Natural killer cell (primary cell): Measurements from ENCODE around the gene TSGA10IP. TPM values are rescaled to one million over a fixed set of nuclear protein-coding genes. Genes with fewer than 3 reads are reported as not detected.

Experiments
- ATAC-seq, 3 donors: fragments of 150-1000 bp in 2 of 3; fragments of 200-7000 bp in 1 of 3; cut with Tn5 transposase; 1 replicate in 1 of 3; 2 replicates in 2 of 3; pipeline ENCODE4 v1.10.0; 2021; ENCODE audit warnings: mild to moderate bottlenecking in 2 of 3, moderate library complexity in 2 of 3
- DNase-seq, 2 donors: peaks; one replicate each; pipeline versions ENCODE4 v3.0.0 to v3.0.0-alpha.2; 2013 to 2021; ENCODE audit warnings: mixed read lengths in 1 of 2
- H3K27ac ChIP-seq: one replicate; pipeline ENCODE4 v1.5.1; 2013; ENCODE audit warnings: mild to moderate bottlenecking, low read length
- H3K27me3 ChIP-seq: one replicate; pipeline ENCODE4 v1.6.1; 2013; ENCODE audit warnings: low read length; ENCODE audit not compliant: control insufficient read depth, insufficient read depth
- H3K36me3 ChIP-seq: one replicate; pipeline ENCODE4 v1.6.1; 2013; ENCODE audit warnings: low read length; ENCODE audit not compliant: control insufficient read depth, insufficient read depth
- H3K4me1 ChIP-seq: one replicate; pipeline ENCODE4 v1.6.1; 2013; ENCODE audit warnings: low read length; ENCODE audit not compliant: control insufficient read depth, insufficient read depth
- H3K4me3 ChIP-seq: one replicate; pipeline ENCODE4 v1.5.1; 2013; ENCODE audit warnings: low read length
- H3K9me3 ChIP-seq: one replicate; pipeline ENCODE4 v1.6.1; 2013; ENCODE audit warnings: low read length; ENCODE audit not compliant: control insufficient read depth, insufficient read depth
- H3K27ac Mint-ChIP-seq, 2 donors: one replicate each; pipeline ENCODE4 v1.8.0; 2022; ENCODE audit warnings: mild to moderate bottlenecking in 2 of 2, mixed read lengths in 2 of 2, moderate library complexity in 1 of 2
- H3K27me3 Mint-ChIP-seq, 2 donors: one replicate each; pipeline ENCODE4 v1.8.0; 2022; ENCODE audit warnings: low read depth in 2 of 2, mixed read lengths in 2 of 2
- H3K36me3 Mint-ChIP-seq: one replicate; pipeline ENCODE4 v1.8.0; 2022; ENCODE audit warnings: mixed read lengths
- H3K4me1 Mint-ChIP-seq, 2 donors: one replicate each; pipeline ENCODE4 v1.8.0; 2022; ENCODE audit warnings: mixed read lengths in 2 of 2
- H3K4me3 Mint-ChIP-seq: one replicate; pipeline ENCODE4 v1.8.0; 2022; ENCODE audit warnings: mild to moderate bottlenecking, moderate library complexity, mixed read lengths
- H3K9me3 Mint-ChIP-seq, 2 donors: one replicate each; pipeline ENCODE4 v1.8.0; 2022; ENCODE audit warnings: mixed read lengths in 2 of 2
- WGBS: methylation state at CpG from one replicate; pipeline ENCODE4 v1.1.7; 2013; ENCODE audit warnings: missing lambda C conversion rate; ENCODE audit not compliant: insufficient coverage; 5-methylcytosine and 5-hydroxymethylcytosine counted together
- intact Hi-C: fragments of 100-400 bp; cut with micrococcal nuclease; formaldehyde crosslinking; loops from one replicate; pipeline ENCODE4 v1.14.2; 2022
- total RNA-seq, 4 donors: library from RNA; stranded (reverse); fragments of 120-200 nt in 1 of 4; gene quantifications; one replicate each; pipeline versions ENCODE4 v1.2.3 to v1.2.4, GENCODE V29; 2013 to 2022
- TF ChIP-seq, protein P1 (sequence below): fragments of 200-600 bp; IDR thresholded peaks from one replicate; pipeline ENCODE4 v1.8.0; 2022; ENCODE audit warnings: antibody characterized with exemption

Gene TSGA10IP
- total RNA-seq, 3 donors from 2014 or later (not counting 1 experiment from before 2014, with no cell fraction given) = not detected

DNA sequence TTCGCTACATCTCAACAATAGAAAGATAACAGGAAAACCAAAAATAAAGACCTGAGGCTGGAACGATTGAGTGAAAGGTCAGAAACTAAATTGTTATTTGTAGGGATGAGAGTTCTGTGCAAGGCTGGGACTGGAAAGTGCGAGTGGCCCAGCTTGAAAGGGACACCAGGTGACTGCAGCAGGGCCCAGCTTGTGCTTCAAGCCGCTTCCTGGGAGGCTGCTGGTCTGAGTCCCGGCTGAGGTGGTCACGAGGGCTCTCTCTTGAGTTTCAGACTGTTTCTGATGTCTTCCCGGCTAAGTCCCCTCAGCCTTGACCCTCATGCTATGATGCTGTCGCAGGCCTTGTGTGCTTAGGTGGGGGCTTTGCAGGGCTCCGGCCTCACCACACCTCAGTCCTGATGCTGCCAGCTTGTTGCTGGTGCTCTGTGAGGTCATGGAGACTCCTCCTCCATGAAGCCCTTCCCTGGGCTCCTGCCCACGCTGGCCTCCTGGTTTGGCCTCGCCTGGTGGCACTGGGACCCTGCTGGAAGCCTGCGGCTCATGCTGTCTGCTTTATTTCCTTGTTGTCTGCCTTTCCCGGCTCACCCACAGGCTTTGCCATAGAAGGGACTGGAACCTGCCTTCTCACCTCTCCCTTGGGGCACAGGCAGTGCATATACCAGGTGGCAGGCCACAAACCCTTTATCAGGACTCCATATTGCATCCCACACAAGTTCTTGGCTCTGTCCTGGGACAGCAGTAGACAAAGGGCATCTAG lies 61.0 kb downstream of the TSGA10IP start:
- no peak for DNase-seq
- Mint-ChIP-seq H3K9me3 (no peaks in the 10 kb centered on the region), H3K27ac (no peak overlapping the region), H3K4me3 (no peak overlapping the region), H3K36me3 (no peaks in the 10 kb centered on the region), H3K4me1 (peaks cover 16 to 25% of the 10 kb centered on the region in 2 donors), H3K27me3 (peaks cover 4 to 7% of the 10 kb centered on the region in 2 donors)
- Histone ChIP-seq H3K36me3 (peaks cover 13% of the 10 kb centered on the region), H3K27ac (no peak overlapping the region), H3K4me3 (no peak overlapping the region), H3K4me1 (peaks cover 13% of the 10 kb centered on the region), H3K9me3 (no peaks in the 10 kb centered on the region), H3K27me3 (peaks cover 5% of the 10 kb centered on the region)
- WGBS = 96% methylated on average over 12 of the region's 13 CpGs
- TF ChIP-seq, protein P1, sequence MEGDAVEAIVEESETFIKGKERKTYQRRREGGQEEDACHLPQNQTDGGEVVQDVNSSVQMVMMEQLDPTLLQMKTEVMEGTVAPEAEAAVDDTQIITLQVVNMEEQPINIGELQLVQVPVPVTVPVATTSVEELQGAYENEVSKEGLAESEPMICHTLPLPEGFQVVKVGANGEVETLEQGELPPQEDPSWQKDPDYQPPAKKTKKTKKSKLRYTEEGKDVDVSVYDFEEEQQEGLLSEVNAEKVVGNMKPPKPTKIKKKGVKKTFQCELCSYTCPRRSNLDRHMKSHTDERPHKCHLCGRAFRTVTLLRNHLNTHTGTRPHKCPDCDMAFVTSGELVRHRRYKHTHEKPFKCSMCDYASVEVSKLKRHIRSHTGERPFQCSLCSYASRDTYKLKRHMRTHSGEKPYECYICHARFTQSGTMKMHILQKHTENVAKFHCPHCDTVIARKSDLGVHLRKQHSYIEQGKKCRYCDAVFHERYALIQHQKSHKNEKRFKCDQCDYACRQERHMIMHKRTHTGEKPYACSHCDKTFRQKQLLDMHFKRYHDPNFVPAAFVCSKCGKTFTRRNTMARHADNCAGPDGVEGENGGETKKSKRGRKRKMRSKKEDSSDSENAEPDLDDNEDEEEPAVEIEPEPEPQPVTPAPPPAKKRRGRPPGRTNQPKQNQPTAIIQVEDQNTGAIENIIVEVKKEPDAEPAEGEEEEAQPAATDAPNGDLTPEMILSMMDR = no peak
- intact Hi-C loops = no loop called here
- ATAC-seq = no peak

DNA sequence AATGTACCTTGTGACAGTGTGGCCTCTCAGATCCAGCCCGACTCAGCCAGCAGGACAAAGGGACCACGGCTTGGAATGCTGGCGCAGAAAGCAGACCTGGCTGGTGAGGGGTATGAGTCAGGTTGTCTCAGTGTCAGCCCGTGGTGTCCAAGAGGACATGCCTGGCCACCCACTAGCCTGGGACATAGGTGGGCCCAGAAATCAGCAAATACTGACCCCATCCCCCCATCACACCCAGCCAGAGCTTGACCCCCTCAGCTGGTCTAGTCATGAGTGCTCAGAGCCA lies 61.6 kb downstream of the TSGA10IP start:
- no peaks in the 10 kb centered on the region for H3K9me3 ChIP-seq
- H3K4me1 Mint-ChIP-seq = peaks cover 11 to 20% of the 10 kb centered on the region in 2 donors
- H3K4me3 ChIP-seq = no peak overlapping the region
- ATAC-seq = no peak
- no peak for DNase-seq
- H3K4me1 ChIP-seq = peaks cover 10% of the 10 kb centered on the region
- no peaks in the 10 kb centered on the region for H3K9me3 Mint-ChIP-seq
- TF ChIP-seq, protein P1 = no peak
- peaks cover 4 to 7% of the 10 kb centered on the region in 2 donors for H3K27me3 Mint-ChIP-seq
- no peak overlapping the region for H3K4me3 Mint-ChIP-seq
- WGBS = 93% methylated on average over 4 of the region's 4 CpGs
- intact Hi-C loops = no loop called here
- no peak overlapping the region for H3K27ac Mint-ChIP-seq
- H3K36me3 Mint-ChIP-seq = no peaks in the 10 kb centered on the region
- H3K27me3 ChIP-seq = peaks cover 9% of the 10 kb centered on the region
- peaks cover 13% of the 10 kb centered on the region for H3K36me3 ChIP-seq
- H3K27ac ChIP-seq = no peak overlapping the region

DNA sequence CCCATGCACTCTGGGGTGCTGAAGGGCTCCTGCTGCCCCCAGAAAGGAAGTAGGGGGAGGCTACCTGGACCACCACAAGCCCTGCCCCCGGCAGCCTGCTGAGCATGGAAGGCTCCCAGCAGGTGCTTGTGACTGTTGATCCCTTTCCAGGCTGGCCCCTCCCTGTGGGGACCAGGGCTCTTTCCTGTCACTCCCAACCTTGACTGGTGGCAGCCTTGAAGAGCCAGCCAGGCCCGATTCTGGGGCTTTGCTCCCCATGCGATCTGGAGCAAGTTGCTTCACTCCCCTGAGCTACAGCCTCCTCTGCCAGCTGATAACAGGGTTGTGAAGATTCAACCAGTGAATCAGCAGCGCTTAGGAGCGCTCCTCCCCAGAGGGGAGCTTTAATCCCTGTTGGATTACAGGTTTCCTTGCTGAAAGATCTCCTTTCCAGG lies 61.9 kb downstream of the TSGA10IP start:
- H3K9me3 ChIP-seq = no peaks in the 10 kb centered on the region

More for the DNA sequence above, 61.9 kb downstream of the TSGA10IP start:
- TF ChIP-seq, protein P1 = no peak
- WGBS = 77% methylated on average over 5 of the region's 5 CpGs
- DNase-seq (no peak), ATAC-seq (no peak)
- Mint-ChIP-seq H3K36me3 (no peaks in the 10 kb centered on the region), H3K4me1 (peaks cover 7 to 16% of the 10 kb centered on the region in 2 donors), H3K27me3 (peaks cover 4 to 7% of the 10 kb centered on the region in 2 donors), H3K27ac (no peak overlapping the region), H3K4me3 (no peak overlapping the region), H3K9me3 (no peaks in the 10 kb centered on the region)
- H3K4me1 ChIP-seq = peaks cover 13% of the 10 kb centered on the region
- H3K27me3 ChIP-seq = peaks cover 10% of the 10 kb centered on the region
- intact Hi-C loops = no loop called here
- H3K4me3 ChIP-seq = no peak overlapping the region
- H3K27ac ChIP-seq = no peak overlapping the region
- peaks cover 13% of the 10 kb centered on the region for H3K36me3 ChIP-seq
